Measurements from ENCODE around the gene PLA2G2D.

DNA sequence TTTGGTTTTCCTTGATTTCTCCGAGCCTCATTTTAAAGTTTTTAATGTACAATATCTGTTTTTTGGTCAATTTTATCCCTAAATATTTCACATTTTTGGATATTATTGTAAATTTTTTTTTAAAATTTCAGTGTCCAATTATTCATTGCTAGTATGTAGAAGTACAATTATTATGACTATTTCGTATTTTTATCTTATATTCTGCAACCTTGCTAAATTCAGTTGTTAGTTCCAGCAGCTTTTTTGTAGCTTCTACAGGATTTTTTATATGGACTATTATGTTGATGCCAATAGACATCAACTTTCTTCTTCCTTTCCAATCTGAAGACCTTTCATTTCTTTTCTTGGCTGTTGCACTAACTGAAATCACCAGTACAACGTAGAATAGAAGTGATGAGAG, 15.7 kb upstream of the PLA2G2D start:
- TF ChIP-seq, protein P1, sequence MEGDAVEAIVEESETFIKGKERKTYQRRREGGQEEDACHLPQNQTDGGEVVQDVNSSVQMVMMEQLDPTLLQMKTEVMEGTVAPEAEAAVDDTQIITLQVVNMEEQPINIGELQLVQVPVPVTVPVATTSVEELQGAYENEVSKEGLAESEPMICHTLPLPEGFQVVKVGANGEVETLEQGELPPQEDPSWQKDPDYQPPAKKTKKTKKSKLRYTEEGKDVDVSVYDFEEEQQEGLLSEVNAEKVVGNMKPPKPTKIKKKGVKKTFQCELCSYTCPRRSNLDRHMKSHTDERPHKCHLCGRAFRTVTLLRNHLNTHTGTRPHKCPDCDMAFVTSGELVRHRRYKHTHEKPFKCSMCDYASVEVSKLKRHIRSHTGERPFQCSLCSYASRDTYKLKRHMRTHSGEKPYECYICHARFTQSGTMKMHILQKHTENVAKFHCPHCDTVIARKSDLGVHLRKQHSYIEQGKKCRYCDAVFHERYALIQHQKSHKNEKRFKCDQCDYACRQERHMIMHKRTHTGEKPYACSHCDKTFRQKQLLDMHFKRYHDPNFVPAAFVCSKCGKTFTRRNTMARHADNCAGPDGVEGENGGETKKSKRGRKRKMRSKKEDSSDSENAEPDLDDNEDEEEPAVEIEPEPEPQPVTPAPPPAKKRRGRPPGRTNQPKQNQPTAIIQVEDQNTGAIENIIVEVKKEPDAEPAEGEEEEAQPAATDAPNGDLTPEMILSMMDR (conservative IDR thresholded peaks at IDR 0.05; ENCODE audit: low read length): no peak
- no peak for TF ChIP-seq EZH2phosphoT487 (IDR thresholded peaks at IDR 0.05; ENCODE audit: borderline replicate concordance)
